ENCODE data around the gene FREY1. TPM values are rescaled to one million over a fixed set of nuclear protein-coding genes. Genes with fewer than 3 reads are reported as not detected.

Gene FREY1
- total and polyA plus RNA-seq, 2 of the 8 experiments (the other 6 are each of a cell fraction or from before 2014, with no cell fraction given), result 0.32 to 1.1 TPM

DNA sequence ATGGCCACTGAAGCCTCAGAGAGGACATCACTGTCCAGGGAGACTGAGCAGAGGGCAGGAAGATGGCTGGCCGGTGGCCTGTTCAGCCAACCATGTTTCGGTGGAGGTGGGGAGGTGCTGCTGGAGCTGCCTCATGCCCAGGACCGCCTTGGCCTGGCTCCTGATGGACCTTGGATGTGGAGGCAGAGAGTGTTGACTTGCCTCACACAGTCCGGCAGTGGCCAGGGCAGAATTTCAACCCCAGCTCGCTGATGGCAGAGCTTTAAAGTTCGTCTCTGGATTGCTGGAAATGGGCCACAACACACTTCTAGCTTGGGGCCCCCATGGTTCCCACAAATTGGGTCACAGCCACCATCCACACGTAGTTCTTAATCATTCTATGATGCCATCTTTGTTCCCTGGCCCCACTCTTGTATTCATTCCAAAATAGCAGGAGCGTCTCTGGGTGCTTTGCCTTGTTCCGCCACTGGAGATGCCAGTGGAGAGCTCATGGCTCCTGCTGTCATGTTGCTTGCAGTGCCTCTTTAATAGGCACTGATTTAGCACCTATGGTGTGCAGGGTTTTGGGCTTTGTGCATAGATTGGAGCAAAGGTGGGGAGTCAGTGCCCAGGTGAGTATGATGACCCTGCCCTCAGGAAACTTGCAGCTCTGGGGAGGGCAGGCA, 16.1 kb downstream of the FREY1 start:
- H3K79me1 ChIP-seq (ENCODE audit: low read depth, low read length), result no peaks in the 10 kb centered on the region; the same call in 1 of the 2 replicates
- H3K4me3 ChIP-seq (ENCODE audit: extremely low read depth in 1 of 4, insufficient read depth in 2 of 4, low read depth in 3 of 4, low read length in 4 of 4), result no peak overlapping the region
- no peaks in the 10 kb centered on the region; a peak in 1 of 4 replicates for H3K79me2 ChIP-seq (ENCODE audit: control insufficient read depth in 1 of 2, insufficient read depth in 2 of 2, low read length in 2 of 2)
- H3K4me1 ChIP-seq (replicated peaks in 1 of 4; ENCODE audit: control insufficient read depth in 3 of 4, insufficient read depth in 4 of 4, low read length in 3 of 4), result peaks cover 0 to 15% (median 8%) of the 10 kb centered on the region in 4 experiments; a peak in 6 of 7 replicates
- H2BK120ac ChIP-seq (replicated peaks; ENCODE audit: low read depth, low read length), result no peak overlapping the region
- no peak overlapping the region for H3K4ac ChIP-seq (replicated peaks; ENCODE audit: insufficient read length, low read depth, low read length)
- peak overlapping the region; percentile 35; the same call in 1 of the 2 replicates for H2BK12ac ChIP-seq (ENCODE audit: low read depth, low read length)
- H4K20me1 ChIP-seq (replicated peaks in 1 of 2; ENCODE audit: control insufficient read depth in 1 of 2, insufficient read depth in 2 of 2, low read length in 2 of 2), result peaks cover 0 to 8% of the 10 kb centered on the region in 2 experiments
- no peaks in the 10 kb centered on the region for H3K9me3 ChIP-seq (ENCODE audit: insufficient read depth in 2 of 2, low read depth in 1 of 2, low read length in 1 of 2)
- no peak overlapping the region for H3K27ac ChIP-seq (ENCODE audit: low read depth, low read length)
- H2BK5ac ChIP-seq (ENCODE audit: low read depth, low read length), result no peak overlapping the region
- no peak overlapping the region for H4K5ac ChIP-seq (ENCODE audit: insufficient read length, low read depth, low read length)
- no peak overlapping the region for H2AK5ac ChIP-seq (ENCODE audit: low read depth, low read length)
- no peak overlapping the region for H3K14ac ChIP-seq (ENCODE audit: insufficient read length)
- no peak overlapping the region for H2AFZ ChIP-seq (ENCODE audit: low read length)
- ChIA-PET CTCF (ENCODE audit: partially characterized antibody) (interaction anchor here (0.6 to 5.7 kb wide), 5 partner anchors 14 to 75 kb away, joined by 3 to 32 read pairs (median 3); no protein-coding TSS in a partner anchor), POLR2A (ENCODE audit: partially characterized antibody) (interaction anchor here (0.5 to 1.2 kb wide), 3 partner anchors 11 to 415 kb away, joined by 3 read pairs; no protein-coding TSS in a partner anchor)
- H3K23ac ChIP-seq (ENCODE audit: insufficient read length), result no peak overlapping the region
- H3K23me2 ChIP-seq (ENCODE audit: low read depth, low read length), result peaks cover 3% of the 10 kb centered on the region; the same call in 1 of the 2 replicates
- H2BK20ac ChIP-seq (ENCODE audit: low read length), result no peak overlapping the region
- H3K4me2 ChIP-seq (ENCODE audit: insufficient read depth in 1 of 2, low read depth in 2 of 2, low read length in 2 of 2), result no peak overlapping the region
- no peak overlapping the region for H4K8ac ChIP-seq (ENCODE audit: extremely low read depth, insufficient read depth, low read length)
- FAIRE-seq (no peak), DNase-seq (ENCODE audit: low read depth in 1 of 2, low spot score in 2 of 2) (no peak)
- no peaks in the 10 kb centered on the region for H3K36me3 ChIP-seq (ENCODE audit: control insufficient read depth in 2 of 4, insufficient read depth in 4 of 4, low read length in 3 of 4)
- H3K56ac ChIP-seq (replicated peaks; ENCODE audit: insufficient read length, low read depth, low read length), result no peak overlapping the region
- no peak overlapping the region for H2BK15ac ChIP-seq (ENCODE audit: low read length)
- no peak overlapping the region for H3K9ac ChIP-seq (replicated peaks in 1 of 4; ENCODE audit: extremely low read depth in 1 of 4, low read depth in 3 of 4, low read length in 3 of 4)
- H3K27me3 ChIP-seq (replicated peaks in 1 of 4; ENCODE audit: control insufficient read depth in 3 of 4, extremely low read depth in 1 of 4, insufficient read depth in 3 of 4, low read length in 3 of 4), result no peaks in the 10 kb centered on the region
- WGBS, 2 experiments (ENCODE audit: extremely low coverage in 1 of 2, insufficient coverage in 1 of 2, insufficient read length in 1 of 2, insufficient replicate concordance in 2 of 2, low coverage in 1 of 2, low lambda C conversion rate in 2 of 2, missing lambda C conversion rate in 1 of 2), result 81% methylated on average over 9 of the region's 9 CpGs; no CpG with 5 or more reads in 1 of the 2 experiments
- no peak overlapping the region for H3K18ac ChIP-seq (ENCODE audit: extremely low read depth, low read length)
- no peak overlapping the region for H4K91ac ChIP-seq (replicated peaks; ENCODE audit: insufficient read length, low read length)
- no peak for TF ChIP-seq SUZ12 (IDR thresholded peaks at IDR 0.05; ENCODE audit: low read length)
- TF ChIP-seq RAD21 (IDR thresholded peaks at IDR 0.05 in 1 of 2, conservative IDR thresholded peaks at IDR 0.05 in 1 of 2; ENCODE audit: low read depth in 2 of 2, low read length in 2 of 2), result peak in 1 of 2 experiments; percentile 16; a peak in 1 of 4 replicates
- no peak for TF ChIP-seq KDM1A (IDR thresholded peaks at IDR 0.05; ENCODE audit: borderline replicate concordance, low read length)
- TF ChIP-seq, protein P1, sequence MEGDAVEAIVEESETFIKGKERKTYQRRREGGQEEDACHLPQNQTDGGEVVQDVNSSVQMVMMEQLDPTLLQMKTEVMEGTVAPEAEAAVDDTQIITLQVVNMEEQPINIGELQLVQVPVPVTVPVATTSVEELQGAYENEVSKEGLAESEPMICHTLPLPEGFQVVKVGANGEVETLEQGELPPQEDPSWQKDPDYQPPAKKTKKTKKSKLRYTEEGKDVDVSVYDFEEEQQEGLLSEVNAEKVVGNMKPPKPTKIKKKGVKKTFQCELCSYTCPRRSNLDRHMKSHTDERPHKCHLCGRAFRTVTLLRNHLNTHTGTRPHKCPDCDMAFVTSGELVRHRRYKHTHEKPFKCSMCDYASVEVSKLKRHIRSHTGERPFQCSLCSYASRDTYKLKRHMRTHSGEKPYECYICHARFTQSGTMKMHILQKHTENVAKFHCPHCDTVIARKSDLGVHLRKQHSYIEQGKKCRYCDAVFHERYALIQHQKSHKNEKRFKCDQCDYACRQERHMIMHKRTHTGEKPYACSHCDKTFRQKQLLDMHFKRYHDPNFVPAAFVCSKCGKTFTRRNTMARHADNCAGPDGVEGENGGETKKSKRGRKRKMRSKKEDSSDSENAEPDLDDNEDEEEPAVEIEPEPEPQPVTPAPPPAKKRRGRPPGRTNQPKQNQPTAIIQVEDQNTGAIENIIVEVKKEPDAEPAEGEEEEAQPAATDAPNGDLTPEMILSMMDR (IDR thresholded peaks at IDR 0.05; ENCODE audit: control extremely low read depth in 1 of 3, insufficient read depth in 1 of 3, low read depth in 1 of 3, low read length in 3 of 3), result peak; percentile 7 to 21 (median 8); a peak in 2 of 4 replicates
- TF ChIP-seq, protein P2, sequence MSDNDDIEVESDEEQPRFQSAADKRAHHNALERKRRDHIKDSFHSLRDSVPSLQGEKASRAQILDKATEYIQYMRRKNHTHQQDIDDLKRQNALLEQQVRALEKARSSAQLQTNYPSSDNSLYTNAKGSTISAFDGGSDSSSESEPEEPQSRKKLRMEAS (IDR thresholded peaks at IDR 0.05), result no peak
- no peak for TF ChIP-seq EZH2 (IDR thresholded peaks at IDR 0.05; ENCODE audit: low read depth, low read length, severe bottlenecking)
- no peak for TF ChIP-seq CBX8 (IDR thresholded peaks at IDR 0.05; ENCODE audit: borderline replicate concordance, low read depth, low read length)
- no peak for TF ChIP-seq BCL11A (IDR thresholded peaks at IDR 0.05; ENCODE audit: low read depth in 2 of 2, low read length in 2 of 2)
